ENCODE results near the gene SENP6.

The SENP6 gene

GRCh38 chr6:75747152-75747992 lies 145.7 kb downstream of the SENP6 start:
- DNase-seq (ENCODE audit: low read depth in 1 of 2, low spot score in 1 of 2), result no peak

- DNase-seq (ENCODE audit: low read depth in 1 of 2, low spot score in 1 of 2), result no peak
These were observed 146.5 kb downstream of the SENP6 start for GRCh38 chr6:75748003-75748742.

GRCh38 chr6:75748743-75749538 lies 147.3 kb downstream of the SENP6 start, which contains the start of gene MYO6:
MYO6 (plus strand) TSS chr6:75749239; CDS start chr6:75817548, 68,309 bp downstream.
- peak in 1 of 2 donors; percentile 14 for DNase-seq (ENCODE audit: low read depth in 1 of 2, low spot score in 1 of 2)

- DNase-seq (ENCODE audit: low read depth in 1 of 2, low spot score in 1 of 2), result no peak
These were observed 149.8 kb downstream of the SENP6 start for GRCh38 chr6:75751443-75751842.

- no peak for DNase-seq (ENCODE audit: low read depth in 1 of 2, low spot score in 1 of 2)
These were observed 150.7 kb downstream of the SENP6 start for GRCh38 chr6:75752365-75752764.

GRCh38 chr6:75755704-75756103 lies 154.0 kb downstream of the SENP6 start:
- no peak for DNase-seq (ENCODE audit: low read depth in 1 of 2, low spot score in 1 of 2)

GRCh38 chr6:75757295-75757694 lies 155.6 kb downstream of the SENP6 start:
- no peak for DNase-seq (ENCODE audit: low read depth in 1 of 2, low spot score in 1 of 2)

- DNase-seq (ENCODE audit: low read depth in 1 of 2, low spot score in 1 of 2), result no peak
These were observed 156.4 kb downstream of the SENP6 start for GRCh38 chr6:75758061-75758460.

- DNase-seq (ENCODE audit: low read depth in 1 of 2, low spot score in 1 of 2), result no peak
These were observed 157.5 kb downstream of the SENP6 start for GRCh38 chr6:75759207-75759606.

GRCh38 chr6:75760320-75760719 lies 158.6 kb downstream of the SENP6 start:
- no peak for DNase-seq (ENCODE audit: low read depth in 1 of 2, low spot score in 1 of 2)

- DNase-seq (ENCODE audit: low read depth in 1 of 2, low spot score in 1 of 2), result no peak
These were observed 159.8 kb downstream of the SENP6 start for GRCh38 chr6:75761489-75761888.

GRCh38 chr6:75762063-75762462 lies 160.4 kb downstream of the SENP6 start:
- no peak for DNase-seq (ENCODE audit: low read depth in 1 of 2, low spot score in 1 of 2)

- DNase-seq (ENCODE audit: low read depth in 1 of 2, low spot score in 1 of 2), result no peak
These were observed 164.7 kb downstream of the SENP6 start for GRCh38 chr6:75766387-75766786.
